PC-3 (cell line): ENCODE data around the gene CAMTA1. TPM values are rescaled to one million over a fixed set of nuclear protein-coding genes. Genes with fewer than 3 reads are reported as not detected.

Experiments used
- ATAC-seq: fragments of 200-7000 bp; cut with Tn5 transposase; 2 replicates; pipeline ENCODE4 v1.9.1; 2020; ENCODE audit warnings: mild to moderate bottlenecking, moderate library complexity
- BruUV-seq: library from RNA; stranded (reverse); fragments of 400-500 nt; replicated peaks from 2 replicates; lab custom pipeline; 2021; lab: Mats Ljungman, UMichigan
- CTCF ChIA-PET: fragments of 300-600 bp; sonication (Branson Sonifier 250); formaldehyde crosslinking; loops from one replicate; lab custom pipeline; 2022; ENCODE audit warnings: antibody characterized with exemption; lab: Charles Lee
- POLR2A ChIA-PET: fragments of 300-600 bp; sonication (Branson Sonifier 250); formaldehyde crosslinking; loops from one replicate; lab custom pipeline; 2022; ENCODE audit warnings: antibody characterized with exemption; ENCODE audit not compliant: unreplicated experiment; lab: Charles Lee
- DNase-seq: peaks from one replicate; pipeline ENCODE4 v3.0.0-alpha.2; 2015
- H2AFZ ChIP-seq: fragments of 300-600 bp; sonication (generic); 2 replicates; pipeline ENCODE4 v1.6.0; 2016; ENCODE audit warnings: antibody characterized with exemption, low read length
- H3F3A ChIP-seq: fragments of 300-600 bp; sonication (generic); one replicate; pipeline ENCODE4 v1.6.0; 2017; ENCODE audit warnings: antibody characterized with exemption, low read length, control low read depth, mild to moderate bottlenecking; ENCODE audit not compliant: unreplicated experiment
- H3K27ac ChIP-seq: fragments of 300-600 bp; sonication (generic); 2 replicates; pipeline ENCODE4 v1.5.1; 2016; ENCODE audit warnings: mild to moderate bottlenecking, low read length
- H3K27me3 ChIP-seq: fragments of 300-600 bp; sonication (generic); 2 replicates; pipeline ENCODE4 v1.6.1; 2016; ENCODE audit warnings: low read length, mixed read lengths
- H3K36me3 ChIP-seq: fragments of 300-600 bp; sonication (generic); 2 replicates; pipeline ENCODE4 v1.6.1; 2016; ENCODE audit warnings: low read depth, mixed run types, low read length, mixed read lengths
- H3K4me1 ChIP-seq: fragments of 300-600 bp; sonication (generic); 2 replicates; pipeline ENCODE4 v1.5.1; 2016; ENCODE audit warnings: low read length; ENCODE audit not compliant: insufficient read depth
- H3K4me2 ChIP-seq: fragments of 300-600 bp; sonication (generic); 2 replicates; pipeline ENCODE4 v1.6.0; 2016; ENCODE audit warnings: low read length
- H3K4me3 ChIP-seq: fragments of 300-600 bp; sonication (generic); 2 replicates; pipeline ENCODE4 v1.5.1; 2016; ENCODE audit warnings: mild to moderate bottlenecking, low read length, mixed read lengths
- H3K79me2 ChIP-seq: fragments of 300-600 bp; sonication (generic); 2 replicates; pipeline ENCODE4 v1.6.1; 2017; ENCODE audit warnings: low read length, mixed read lengths
- H3K9ac ChIP-seq: fragments of 300-600 bp; sonication (generic); 2 replicates; pipeline ENCODE4 v1.6.0; 2016; ENCODE audit warnings: mild to moderate bottlenecking, low read length
- H3K9me2 ChIP-seq: fragments of 300-600 bp; sonication (generic); replicated peaks from 2 replicates; pipeline ENCODE4 v1.6.1; 2016; ENCODE audit warnings: mixed run types, low read length, mixed read lengths
- H3K9me3 ChIP-seq: fragments of 300-600 bp; sonication (generic); 2 replicates; pipeline ENCODE4 v1.6.1; 2016; ENCODE audit warnings: low read length, mixed read lengths
- H4K20me1 ChIP-seq: fragments of 300-600 bp; sonication (generic); 2 replicates; pipeline ENCODE4 v1.6.1; 2016; ENCODE audit warnings: low read length, mixed read lengths
- CTCF ChIP-seq: fragments of 300-600 bp; sonication (generic); conservative IDR thresholded peaks from 2 replicates; pipeline ENCODE4 v1.5.1; 2017; ENCODE audit warnings: antibody characterized with exemption, low read depth, mild to moderate bottlenecking, low read length
- EZH2 ChIP-seq: fragments of 300-600 bp; sonication (generic); IDR thresholded peaks from one replicate; pipeline ENCODE4 v1.6.1; 2017; ENCODE audit warnings: antibody characterized with exemption, mild to moderate bottlenecking, low read length; ENCODE audit not compliant: unreplicated experiment
- EZH2phosphoT487 ChIP-seq: fragments of 300-600 bp; sonication (generic); IDR thresholded peaks from 2 replicates; pipeline ENCODE4 v1.6.1; 2018; ENCODE audit warnings: mild to moderate bottlenecking, antibody characterized with exemption, low read length, borderline replicate concordance
- intact Hi-C: fragments of 100-400 bp; cut with micrococcal nuclease; formaldehyde crosslinking; loops from 2 replicates; pipeline ENCODE4 v1.9.0; 2023
- total RNA-seq: library from RNA; depleted of rRNA; stranded (reverse); fragments of >200 nt; gene quantifications from 2 replicates; pipeline ENCODE4 v1.2.3, GENCODE V29; 2014

CAMTA1 gene
- total RNA-seq, 1 experiment from 2014 or later, result 40.8 TPM

GRCh38 chr1:7749126-7749525 lies 963.9 kb downstream of the CAMTA1 start:
- no peaks in the 10 kb centered on the region; the same call in 1 of the 2 replicates for H3K4me1 ChIP-seq
- peaks cover 9% of the 10 kb centered on the region; the same call in 1 of the 2 replicates for H3K27me3 ChIP-seq
- H3K9me3 ChIP-seq, result no peaks in the 10 kb centered on the region
- CTCF ChIA-PET, result interaction anchor here (0.6 to 0.8 kb wide), 2 partner anchors 27 to 81 kb away, joined by 3 read pairs; no protein-coding TSS in a partner anchor
- no peaks in the 10 kb centered on the region for H3K36me3 ChIP-seq
- no peak overlapping the region for H3K4me3 ChIP-seq
- no peaks in the 10 kb centered on the region for H3K9me2 ChIP-seq
- no TSS peak for BruUV-seq
- no peaks in the 10 kb centered on the region for H3K79me2 ChIP-seq
- H3K4me2 ChIP-seq, result no peak overlapping the region
- intact Hi-C loops, result no loop called here
- no peaks in the 10 kb centered on the region for H4K20me1 ChIP-seq
- DNase-seq (no peak), ATAC-seq (no peak)
- H3F3A ChIP-seq, result no peaks in the 10 kb centered on the region
- TF ChIP-seq EZH2 (no peak), EZH2phosphoT487 (no peak), CTCF (no peak)
- H3K27ac ChIP-seq, result no peak overlapping the region
- no peak overlapping the region for H3K9ac ChIP-seq
- no peak overlapping the region for H2AFZ ChIP-seq
- POLR2A ChIA-PET, result no interaction called here

- no peaks in the 10 kb centered on the region for H3K36me3 ChIP-seq
- no peak for TF ChIP-seq EZH2
- TF ChIP-seq EZH2phosphoT487, result no peak
- TF ChIP-seq CTCF, result no peak
- intact Hi-C loops, result no loop called here
- peaks cover 12% of the 10 kb centered on the region; the same call in 1 of the 2 replicates for H3K27me3 ChIP-seq
- no peak overlapping the region for H2AFZ ChIP-seq
- no peaks in the 10 kb centered on the region; the same call in 1 of the 2 replicates for H3K4me1 ChIP-seq
- no peaks in the 10 kb centered on the region for H4K20me1 ChIP-seq
- no peak for ATAC-seq
- ChIA-PET POLR2A (no interaction called here), CTCF (interaction anchor here (5.0 kb wide), 1 partner anchor 83 kb away, joined by 92 read pairs; no protein-coding TSS in a partner anchor)
- no peak overlapping the region for H3K9ac ChIP-seq
- no peaks in the 10 kb centered on the region for H3K79me2 ChIP-seq
- no peak overlapping the region for H3K27ac ChIP-seq
- H3K9me2 ChIP-seq, result no peaks in the 10 kb centered on the region
- DNase-seq, result no peak
- H3K9me3 ChIP-seq, result no peaks in the 10 kb centered on the region
- H3F3A ChIP-seq, result no peaks in the 10 kb centered on the region
- H3K4me2 ChIP-seq, result no peak overlapping the region
- no peak overlapping the region for H3K4me3 ChIP-seq
- no TSS peak for BruUV-seq
Observed at GRCh38 chr1:7751174-7751573, 965.9 kb downstream of the CAMTA1 start.
